ENCODE data around the gene HYAL3. TPM values are rescaled to one million over a fixed set of nuclear protein-coding genes. Genes with fewer than 3 reads are reported as not detected.

The HYAL3 gene
- total and polyA plus RNA-seq, 10 of the 15 experiments (the other 5 are each of a cell fraction or from before 2014, with no cell fraction given): 0.37 to 4.2 (median 2.8) TPM

DNA sequence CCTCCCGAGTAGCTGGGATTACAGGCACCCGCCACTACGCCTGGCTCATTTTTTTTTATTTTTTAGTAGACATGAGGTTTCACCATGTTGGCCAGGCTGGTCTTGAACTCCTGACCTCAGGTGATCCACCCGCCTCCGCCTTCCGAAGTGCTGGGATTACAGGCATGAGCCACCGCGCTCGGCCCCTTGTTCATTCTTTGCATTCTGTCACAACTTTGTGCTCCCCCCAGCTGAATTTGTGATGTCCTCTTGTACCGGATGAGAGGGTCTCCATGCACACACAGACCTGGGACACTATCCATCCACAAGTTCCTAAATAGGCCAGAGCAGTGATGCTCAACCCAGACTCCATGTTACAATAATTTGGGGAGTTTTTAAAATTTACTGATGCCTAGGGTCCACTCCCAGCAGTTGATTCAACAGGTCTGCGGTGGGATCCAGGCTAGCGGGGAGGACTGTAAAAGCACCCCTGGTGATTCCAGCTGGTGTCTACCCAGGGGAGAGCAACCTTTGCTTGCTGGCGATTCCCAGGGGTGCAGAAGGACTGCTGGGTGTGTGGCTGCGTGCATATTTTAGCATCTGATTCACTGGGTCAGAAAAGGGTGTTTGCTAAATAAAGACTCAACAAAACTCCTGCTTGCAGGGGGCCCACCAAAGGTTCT lies 40.4 kb upstream of the HYAL3 start:
- Histone ChIP-seq H3K27me3 (replicated peaks in 1 of 2; ENCODE audit: control insufficient read depth in 2 of 2, insufficient read depth in 2 of 2, low read length in 1 of 2) (no peaks in the 10 kb centered on the region), H3K9me3 (replicated peaks; ENCODE audit: control insufficient read depth, insufficient read depth, low read length) (no peaks in the 10 kb centered on the region), H4K20me1 (ENCODE audit: control insufficient read depth, insufficient read depth) (no peaks in the 10 kb centered on the region; the same call in 1 of the 2 replicates), H3K4me3 (peak overlapping the region; percentile 96), H2AFZ (ENCODE audit: control insufficient read depth, low read depth, low read length) (0 out of 2 replicates have a peak overlapping the region, but pooled peaks have one; percentile 57), H3K27ac (ENCODE audit: control insufficient read depth, insufficient read depth) (peak overlapping the region; percentile 92), H3K4me2 (ENCODE audit: control insufficient read depth, insufficient read depth) (peak overlapping the region; percentile 75), H3K79me2 (ENCODE audit: control insufficient read depth, insufficient read depth, low read length) (peaks cover 59% of the 10 kb centered on the region), H3K36me3 (ENCODE audit: control insufficient read depth in 2 of 2, insufficient read depth in 2 of 2, low read length in 1 of 2) (no peaks in the 10 kb centered on the region; a peak in 2 of 4 replicates), H3K9ac (ENCODE audit: control insufficient read depth, insufficient read depth, low read length) (peak overlapping the region; percentile 86), H3K4me1 (ENCODE audit: control insufficient read depth, insufficient read depth, low read length) (peaks cover 3% of the 10 kb centered on the region; the same call in 1 of the 2 replicates)
- ChIA-PET CTCF (interaction anchor here (1.1 to 10.5 kb wide), 4 partner anchors 9 to 41 kb away, joined by 4 to 72 read pairs (median 32); partner anchors contain the start of genes CYB561D2, HYAL2, HYAL3 and NAA80), POLR2A (interaction anchor here (0.7 to 7.0 kb wide), 5 partner anchors 10 to 604 kb away, joined by 3 to 84 read pairs (median 27); partner anchors contain the start of genes CYB561D2, GNAI2, NPRL2 and TUSC2), SMC1A (ENCODE audit: uncharacterized antibody, unreplicated experiment) (interaction anchor here (0.7 to 1.6 kb wide), 3 partner anchors 10 to 469 kb away, joined by 3 to 8 read pairs (median 3); partner anchors contain the start of genes CYB561D2 and NPRL2), RAD21 (ENCODE audit: unreplicated experiment) (no interaction called here)
- intact Hi-C loops (cut with micrococcal nuclease; ENCODE audit: unreplicated experiment): loop anchor here (5.0 kb wide), 2 partner anchors 42 to 102 kb away; partner anchors contain the start of genes GNAI2, HYAL3 and NAA80
- no peak for FAIRE-seq
- in situ Hi-C loops (cut with MboI): loop anchor here (10.0 kb wide), 1 partner anchor 1055 kb away; the partner anchor contains the start of gene RBM15B
- no TSS peak for BruUV-seq (replicated peaks)
- TF ChIP-seq MEF2B (IDR thresholded peaks at IDR 0.05; ENCODE audit: partially characterized antibody, poor library complexity, severe bottlenecking): peak; percentile 25
- TF ChIP-seq HDAC2 (IDR thresholded peaks at IDR 0.05): no peak
- TF ChIP-seq NR2F1 (conservative IDR thresholded peaks at IDR 0.05): 0 out of 2 replicates have a peak, but pooled peaks have one; percentile 12
- no peak for TF ChIP-seq SUPT20H (IDR thresholded peaks at IDR 0.05; ENCODE audit: borderline replicate concordance, control insufficient read depth, low read depth, low read length)
- no peak for TF ChIP-seq KLF5 (IDR thresholded peaks at IDR 0.05; ENCODE audit: partially characterized antibody)
- TF ChIP-seq, protein P1, sequence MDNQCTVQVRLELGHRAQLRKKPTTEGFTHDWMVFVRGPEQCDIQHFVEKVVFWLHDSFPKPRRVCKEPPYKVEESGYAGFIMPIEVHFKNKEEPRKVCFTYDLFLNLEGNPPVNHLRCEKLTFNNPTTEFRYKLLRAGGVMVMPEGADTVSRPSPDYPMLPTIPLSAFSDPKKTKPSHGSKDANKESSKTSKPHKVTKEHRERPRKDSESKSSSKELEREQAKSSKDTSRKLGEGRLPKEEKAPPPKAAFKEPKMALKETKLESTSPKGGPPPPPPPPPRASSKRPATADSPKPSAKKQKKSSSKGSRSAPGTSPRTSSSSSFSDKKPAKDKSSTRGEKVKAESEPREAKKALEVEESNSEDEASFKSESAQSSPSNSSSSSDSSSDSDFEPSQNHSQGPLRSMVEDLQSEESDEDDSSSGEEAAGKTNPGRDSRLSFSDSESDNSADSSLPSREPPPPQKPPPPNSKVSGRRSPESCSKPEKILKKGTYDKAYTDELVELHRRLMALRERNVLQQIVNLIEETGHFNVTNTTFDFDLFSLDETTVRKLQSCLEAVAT (IDR thresholded peaks at IDR 0.05): no peak; the same call in 1 of the 2 replicates
- no peak for TF ChIP-seq SMARCA5 (IDR thresholded peaks at IDR 0.05)
- TF ChIP-seq POLR2AphosphoS5 (IDR thresholded peaks at IDR 0.05; ENCODE audit: low read length): no peak
- 15% methylated on average over 14 of the region's 14 CpGs for WGBS (ENCODE audit: insufficient coverage, insufficient replicate concordance, low lambda C conversion rate, missing lambda C conversion rate)
- DNase-seq (ENCODE audit: low read depth, low spot score): no peak
- no peak for ATAC-seq

Data from GM12878 (cell line).